Stimulated activated naive B cell treated with anti-CD40 and anti-IgM and Interleukin-4, amounts not matched to agents 10 μg/mL and 1 μg/mL and 100 μg/mL, for 72 hours (primary cell): ENCODE measurements around the gene ACSL3.

ENCODE experiments used
- ATAC-seq, 2 donors: fragments of 150-1000 bp; cut with Tn5 transposase; replicated peaks; 2 replicates each; pipeline ENCODE4 v1.10.0; 2021; ENCODE audit warnings: moderate library complexity in 1 of 2
- DNase-seq: peaks from one replicate; pipeline ENCODE4 v3.0.0; 2021
- H3K27ac Mint-ChIP-seq: one replicate; pipeline ENCODE4 v1.8.0; 2022; ENCODE audit warnings: mild to moderate bottlenecking, mixed read lengths
- H3K27me3 Mint-ChIP-seq, 2 donors: one replicate each; pipeline ENCODE4 v1.8.0; 2022; ENCODE audit warnings: mixed read lengths in 2 of 2
- H3K36me3 Mint-ChIP-seq, 2 donors: one replicate each; pipeline ENCODE4 v1.8.0; 2022; ENCODE audit warnings: mixed read lengths in 2 of 2, mild to moderate bottlenecking in 1 of 2
- H3K4me1 Mint-ChIP-seq, 2 donors: one replicate each; pipeline ENCODE4 v1.8.0; 2022; ENCODE audit warnings: mixed read lengths in 2 of 2, mild to moderate bottlenecking in 1 of 2
- H3K4me3 Mint-ChIP-seq, 2 donors: one replicate each; pipeline ENCODE4 v1.8.0; 2022; ENCODE audit warnings: mild to moderate bottlenecking in 2 of 2, mixed read lengths in 2 of 2, moderate library complexity in 1 of 2
- H3K9me3 Mint-ChIP-seq, 2 donors: one replicate each; pipeline ENCODE4 v1.8.0; 2022; ENCODE audit warnings: mixed read lengths in 2 of 2, mild to moderate bottlenecking in 1 of 2

ACSL3 gene

DNA sequence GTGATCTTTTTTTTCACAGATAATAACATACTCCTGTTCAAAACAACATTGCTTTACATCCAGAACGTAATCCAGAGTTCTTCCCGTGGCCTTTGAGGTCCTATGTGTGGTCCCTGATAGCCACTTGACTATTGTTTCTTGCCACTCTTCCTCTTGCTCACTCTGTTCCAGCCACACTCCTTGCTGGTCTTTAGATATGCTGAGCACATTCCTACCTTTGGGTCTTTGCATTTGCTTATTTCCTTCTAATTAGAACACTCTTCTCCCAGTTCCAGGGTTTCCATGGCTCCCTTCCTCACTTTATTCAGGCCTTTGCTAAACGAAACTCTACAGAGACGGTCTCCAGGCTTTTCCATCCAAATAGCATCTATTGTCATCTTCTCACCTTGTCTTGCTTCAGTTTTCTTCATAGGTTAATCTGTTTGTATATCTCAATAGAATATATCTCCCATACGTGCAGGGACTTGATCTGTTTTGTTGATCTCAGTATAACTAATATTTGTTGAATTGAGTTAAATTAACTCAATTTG, 59.9 kb downstream of the ACSL3 start:
- Mint-ChIP-seq H3K4me3 (no peak overlapping the region), H3K27ac (peak overlapping the region; percentile 26), H3K36me3 (peaks cover 22 to 39% of the 10 kb centered on the region in 2 donors), H3K4me1 (no peaks in the 10 kb centered on the region), H3K9me3 (no peaks in the 10 kb centered on the region), H3K27me3 (no peaks in the 10 kb centered on the region)
- no peak for DNase-seq
- no peak for ATAC-seq

DNA sequence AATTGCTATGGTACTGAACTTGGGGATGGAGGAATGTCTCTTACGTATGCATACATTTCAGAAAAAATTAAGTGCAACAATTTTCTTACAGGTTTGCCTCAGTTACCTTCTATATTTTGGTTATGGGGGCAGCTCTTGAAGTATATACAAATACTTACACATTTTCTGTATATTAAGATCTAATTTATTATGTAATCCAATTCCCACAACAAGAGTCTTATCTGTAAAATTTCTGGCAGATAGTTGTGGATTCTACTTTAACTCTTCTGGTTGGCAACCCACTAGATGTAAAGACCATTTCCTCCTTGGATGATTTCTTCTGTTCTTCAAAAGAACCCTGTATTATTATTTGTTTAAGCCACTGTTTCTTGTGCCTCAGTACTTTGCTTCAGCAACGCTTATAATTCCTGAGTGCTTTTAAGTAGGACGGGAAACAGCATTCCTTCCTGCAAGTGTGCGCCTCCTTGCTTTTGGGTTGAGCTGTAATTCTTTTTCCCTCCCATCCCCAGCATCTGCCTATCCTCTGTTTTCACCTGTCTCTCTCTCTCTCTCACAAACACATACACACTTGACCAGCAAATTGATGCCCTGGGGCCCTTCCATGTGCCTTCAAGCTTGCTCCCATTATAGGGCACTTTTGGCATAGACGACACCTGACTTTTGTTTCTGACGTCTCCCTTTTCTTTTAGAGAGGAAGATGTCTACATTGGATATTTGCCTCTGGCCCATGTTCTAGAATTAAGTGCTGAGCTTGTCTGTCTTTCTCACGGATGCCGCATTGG, 61.4 kb downstream of the ACSL3 start:
- Mint-ChIP-seq H3K27me3 (no peaks in the 10 kb centered on the region), H3K27ac (no peak overlapping the region)

DNA sequence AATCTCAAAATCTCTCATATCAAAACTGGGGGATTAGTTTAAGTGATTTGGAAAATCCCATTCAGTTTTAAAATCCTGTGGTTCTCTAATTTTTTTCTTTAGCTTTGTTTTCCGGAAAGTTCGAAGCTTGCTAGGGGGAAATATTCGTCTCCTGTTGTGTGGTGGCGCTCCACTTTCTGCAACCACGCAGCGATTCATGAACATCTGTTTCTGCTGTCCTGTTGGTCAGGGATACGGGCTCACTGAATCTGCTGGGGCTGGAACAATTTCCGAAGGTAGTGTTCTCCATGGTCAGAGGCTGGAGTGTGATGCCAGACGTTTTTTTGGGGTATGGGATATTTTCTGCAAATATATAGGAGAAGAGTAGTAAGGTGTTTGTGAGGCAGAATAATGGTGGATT, 66.1 kb downstream of the ACSL3 start:
- no peak for DNase-seq
- H3K4me3 Mint-ChIP-seq, result no peak overlapping the region
- peaks cover 34 to 51% of the 10 kb centered on the region in 2 donors for H3K36me3 Mint-ChIP-seq
- H3K9me3 Mint-ChIP-seq, result no peaks in the 10 kb centered on the region
- ATAC-seq, result no peak
- no peak overlapping the region for H3K27ac Mint-ChIP-seq
- no peaks in the 10 kb centered on the region for H3K27me3 Mint-ChIP-seq
- H3K4me1 Mint-ChIP-seq, result no peaks in the 10 kb centered on the region

More for the DNA sequence above, 61.4 kb downstream of the ACSL3 start:
- DNase-seq (no peak), ATAC-seq (no peak)
- Mint-ChIP-seq H3K4me3 (no peak overlapping the region), H3K9me3 (no peaks in the 10 kb centered on the region), H3K4me1 (no peaks in the 10 kb centered on the region), H3K36me3 (peaks cover 22 to 44% of the 10 kb centered on the region in 2 donors)

DNA sequence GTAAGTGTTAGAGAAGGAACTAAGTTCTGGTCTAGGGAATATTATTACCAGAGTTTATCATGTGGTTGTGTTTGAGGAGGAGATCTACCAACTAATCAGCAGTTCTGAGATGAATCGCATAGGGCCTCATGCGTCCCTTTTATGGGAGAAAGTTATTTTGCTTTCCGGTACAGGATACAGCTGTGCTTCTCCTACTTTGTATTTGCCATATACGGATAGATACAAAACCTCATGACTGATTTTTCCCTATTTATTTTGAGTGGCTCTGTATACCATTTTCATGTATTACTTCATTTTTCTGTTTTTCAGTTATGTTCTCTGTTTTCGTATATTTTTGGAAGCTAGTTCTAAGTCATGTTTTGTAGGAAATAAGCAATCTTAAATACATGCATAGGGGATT, 66.8 kb downstream of the ACSL3 start:
- DNase-seq (no peak), ATAC-seq (no peak)
- Mint-ChIP-seq H3K4me1 (no peaks in the 10 kb centered on the region), H3K4me3 (no peak overlapping the region), H3K36me3 (peaks cover 32 to 49% of the 10 kb centered on the region in 2 donors), H3K27ac (no peak overlapping the region), H3K9me3 (no peaks in the 10 kb centered on the region), H3K27me3 (no peaks in the 10 kb centered on the region)

DNA sequence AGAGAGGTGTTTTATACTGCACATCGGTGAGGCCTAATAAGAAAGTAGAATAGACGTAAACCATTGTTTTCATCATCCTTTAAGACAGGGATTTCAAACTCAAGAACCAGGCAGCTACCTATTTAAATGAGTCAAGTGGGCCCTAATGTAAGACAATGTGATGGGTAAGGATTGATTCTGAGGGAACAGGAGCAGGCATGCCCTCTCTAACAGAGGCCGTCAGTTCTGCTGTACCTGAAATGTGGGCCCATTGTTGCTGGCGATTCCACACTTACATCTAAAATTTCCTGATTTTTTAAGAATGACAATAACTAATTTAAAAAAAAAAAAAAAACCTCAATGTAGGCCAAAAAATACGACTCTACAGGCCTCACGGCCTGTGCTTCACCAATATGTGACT, 67.5 kb downstream of the ACSL3 start:
- H3K27ac Mint-ChIP-seq, result no peak overlapping the region

DNA sequence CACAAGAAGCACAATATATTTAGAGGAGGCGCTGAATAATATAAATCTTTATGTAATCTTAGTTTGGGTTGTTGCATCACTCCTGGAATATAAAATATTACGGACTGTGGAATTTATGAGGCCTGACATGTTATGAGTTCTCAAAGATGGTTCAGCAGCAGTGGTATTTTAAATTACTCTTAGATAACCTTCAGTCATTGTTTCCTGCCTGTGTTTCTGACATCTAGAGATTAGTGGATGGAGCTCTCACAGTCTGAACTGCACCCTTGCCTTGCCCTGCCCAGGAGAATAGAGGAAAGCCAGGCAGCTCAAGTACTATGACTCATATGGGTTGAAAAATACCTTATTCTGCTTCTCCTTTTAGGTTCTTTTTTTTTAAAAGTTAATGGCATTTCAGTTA, 70.0 kb downstream of the ACSL3 start:
- no peaks in the 10 kb centered on the region for H3K4me1 Mint-ChIP-seq
- ATAC-seq (no peak), DNase-seq (no peak)
- H3K27me3 Mint-ChIP-seq, result no peaks in the 10 kb centered on the region
- peaks cover 34 to 48% of the 10 kb centered on the region in 2 donors for H3K36me3 Mint-ChIP-seq
- H3K4me3 Mint-ChIP-seq, result no peak overlapping the region
- no peaks in the 10 kb centered on the region for H3K9me3 Mint-ChIP-seq
- H3K27ac Mint-ChIP-seq, result no peak overlapping the region

More for the DNA sequence above, 67.5 kb downstream of the ACSL3 start:
- ATAC-seq (no peak), DNase-seq (no peak)
- Mint-ChIP-seq H3K4me3 (no peak overlapping the region), H3K9me3 (no peaks in the 10 kb centered on the region), H3K4me1 (no peaks in the 10 kb centered on the region), H3K36me3 (peaks cover 33 to 49% of the 10 kb centered on the region in 2 donors), H3K27me3 (no peaks in the 10 kb centered on the region)

GRCh38 chr2:222931659-222932058, 70.8 kb downstream of the ACSL3 start:
- H3K4me3 Mint-ChIP-seq, result no peak overlapping the region
- no peaks in the 10 kb centered on the region for H3K4me1 Mint-ChIP-seq
- peaks cover 38 to 53% of the 10 kb centered on the region in 2 donors for H3K36me3 Mint-ChIP-seq
- DNase-seq, result no peak
- ATAC-seq, result no peak
- no peaks in the 10 kb centered on the region for H3K27me3 Mint-ChIP-seq
- peaks cover 2 to 3% of the 10 kb centered on the region in 2 donors for H3K9me3 Mint-ChIP-seq
- no peak overlapping the region for H3K27ac Mint-ChIP-seq

- no peaks in the 10 kb centered on the region for H3K27me3 Mint-ChIP-seq
- no peaks in the 10 kb centered on the region for H3K4me1 Mint-ChIP-seq
- no peak overlapping the region for H3K4me3 Mint-ChIP-seq
- H3K27ac Mint-ChIP-seq, result no peak overlapping the region
- H3K36me3 Mint-ChIP-seq, result peaks cover 46 to 52% of the 10 kb centered on the region in 2 donors
- peaks cover 8 to 14% of the 10 kb centered on the region in 2 donors for H3K9me3 Mint-ChIP-seq
- ATAC-seq, result no peak
- DNase-seq, result no peak
Measured at GRCh38 chr2:222933458-222933857, 72.6 kb downstream of the ACSL3 start.

DNA sequence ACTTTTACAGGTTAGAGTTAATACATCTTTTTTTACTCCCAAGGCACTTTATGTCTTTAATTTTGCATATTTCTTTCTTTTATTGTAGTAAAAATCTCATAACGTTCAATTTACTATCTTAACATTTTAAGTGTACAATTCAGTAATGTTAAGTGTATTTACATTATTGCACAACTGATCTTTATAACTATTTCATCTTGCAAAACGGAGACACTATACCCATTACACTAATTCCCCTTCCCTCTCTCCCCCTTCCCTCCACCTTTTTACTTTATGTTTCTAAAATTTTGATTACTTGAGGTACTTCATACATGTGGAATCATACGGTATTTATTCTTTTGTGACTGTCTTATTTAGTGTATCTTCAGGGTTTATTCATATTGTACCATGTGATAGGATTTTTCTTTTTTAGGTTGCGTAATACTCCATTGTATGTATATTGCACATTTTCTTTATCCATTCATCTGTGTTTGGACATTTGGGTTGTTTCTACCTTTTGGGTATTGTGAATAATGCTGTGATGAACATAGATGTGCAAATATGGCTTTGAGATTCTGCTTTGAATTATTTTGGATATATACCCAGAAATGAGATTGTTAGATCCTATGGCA, 75.0 kb downstream of the ACSL3 start:
- no peak for ATAC-seq

GRCh38 chr2:222936705-222937104, 75.9 kb downstream of the ACSL3 start:
- Mint-ChIP-seq H3K4me3 (no peak overlapping the region), H3K27me3 (no peaks in the 10 kb centered on the region), H3K4me1 (no peaks in the 10 kb centered on the region), H3K27ac (no peak overlapping the region), H3K36me3 (peaks cover 41 to 50% of the 10 kb centered on the region in 2 donors), H3K9me3 (peaks cover 10 to 14% of the 10 kb centered on the region in 2 donors)
- ATAC-seq (no peak), DNase-seq (no peak)

More for the DNA sequence above, 75.0 kb downstream of the ACSL3 start:
- Mint-ChIP-seq H3K4me3 (no peak overlapping the region), H3K36me3 (peaks cover 45 to 55% of the 10 kb centered on the region in 2 donors), H3K4me1 (no peaks in the 10 kb centered on the region), H3K9me3 (peaks cover 10 to 14% of the 10 kb centered on the region in 2 donors), H3K27me3 (no peaks in the 10 kb centered on the region), H3K27ac (no peak overlapping the region)
- DNase-seq, result no peak

DNA sequence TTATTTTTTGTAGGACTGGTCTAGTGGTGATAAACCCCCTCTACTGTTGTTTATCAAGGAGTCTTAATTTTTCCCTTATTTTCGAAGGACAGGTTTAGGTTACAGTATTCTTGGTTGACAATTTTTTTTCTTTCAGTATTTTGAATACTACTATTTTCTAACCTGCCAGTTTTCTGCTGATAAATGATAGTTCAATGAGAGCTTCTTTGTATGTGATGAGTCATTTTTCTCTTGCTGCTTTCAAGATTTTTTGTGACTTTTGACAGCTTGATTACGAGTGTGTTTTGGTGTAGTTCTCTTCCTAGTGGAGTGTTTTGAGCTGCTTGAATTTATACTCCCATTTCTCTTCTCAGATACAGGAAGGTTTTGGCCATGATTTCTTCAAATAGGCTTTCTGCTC, 77.5 kb downstream of the ACSL3 start:
- no peaks in the 10 kb centered on the region for H3K27me3 Mint-ChIP-seq
- no peak overlapping the region for H3K4me3 Mint-ChIP-seq
- peaks cover 10 to 14% of the 10 kb centered on the region in 2 donors for H3K9me3 Mint-ChIP-seq
- ATAC-seq, result no peak
- H3K36me3 Mint-ChIP-seq, result peaks cover 39 to 48% of the 10 kb centered on the region in 2 donors
- DNase-seq, result no peak
- no peak overlapping the region for H3K27ac Mint-ChIP-seq
- peaks cover 2 to 7% of the 10 kb centered on the region in 2 donors for H3K4me1 Mint-ChIP-seq

- peaks cover 5 to 16% of the 10 kb centered on the region in 2 donors for H3K4me1 Mint-ChIP-seq
- H3K4me3 Mint-ChIP-seq, result no peak overlapping the region
- H3K27me3 Mint-ChIP-seq, result no peaks in the 10 kb centered on the region
- H3K36me3 Mint-ChIP-seq, result peaks cover 36 to 45% of the 10 kb centered on the region in 2 donors
- no peak overlapping the region for H3K27ac Mint-ChIP-seq
- DNase-seq (peak; percentile 44), ATAC-seq (peak; percentile 84 to 90)
- H3K9me3 Mint-ChIP-seq, result peaks cover 10 to 14% of the 10 kb centered on the region in 2 donors
Measured at GRCh38 chr2:222939208-222939856, 78.5 kb downstream of the ACSL3 start.

GRCh38 chr2:222939979-222940378, 79.1 kb downstream of the ACSL3 start:
- no peak overlapping the region for H3K27ac Mint-ChIP-seq
- no peak for DNase-seq
- H3K4me1 Mint-ChIP-seq, result peaks cover 5 to 16% of the 10 kb centered on the region in 2 donors
- no peak for ATAC-seq
- H3K36me3 Mint-ChIP-seq, result peaks cover 31 to 39% of the 10 kb centered on the region in 2 donors
- H3K4me3 Mint-ChIP-seq, result no peak overlapping the region
- H3K27me3 Mint-ChIP-seq, result no peaks in the 10 kb centered on the region
- H3K9me3 Mint-ChIP-seq, result peaks cover 10 to 14% of the 10 kb centered on the region in 2 donors

- Mint-ChIP-seq H3K27me3 (no peaks in the 10 kb centered on the region), H3K9me3 (peaks cover 10 to 12% of the 10 kb centered on the region in 2 donors), H3K27ac (no peak overlapping the region), H3K4me3 (no peak overlapping the region), H3K36me3 (peaks cover 24 to 32% of the 10 kb centered on the region in 2 donors), H3K4me1 (peaks cover 5 to 16% of the 10 kb centered on the region in 2 donors)
- ATAC-seq, result no peak
- DNase-seq, result no peak
Measured at GRCh38 chr2:222941510-222942032, 80.7 kb downstream of the ACSL3 start.
